Ovary (tissue), 10 donors: ENCODE measurements around the gene FAM171A1. TPM values are rescaled to one million over a fixed set of nuclear protein-coding genes. Genes with fewer than 3 reads are reported as not detected.

Source experiments
- DNase-seq, 5 donors: peaks; one replicate each; pipeline ENCODE4 v3.0.0-alpha.2; 2019 to 2020
- H3K27ac ChIP-seq, 2 donors: fragments of 200-600 bp; one replicate each; pipeline versions ENCODE4 v1.5.1 to v1.8.0; 2019 to 2022
- H3K27me3 ChIP-seq: fragments of 200-600 bp; one replicate; pipeline ENCODE4 v1.8.0; 2022
- H3K36me3 ChIP-seq: fragments of 200-600 bp; sonication (generic); one replicate; pipeline ENCODE4 v1.5.1; 2019
- H3K4me1 ChIP-seq: one replicate; pipeline ENCODE4 v1.8.1; 2013; ENCODE audit warnings: mild to moderate bottlenecking, moderate library complexity; ENCODE audit not compliant: insufficient read depth
- H3K4me3 ChIP-seq: fragments of 200-600 bp; sonication (generic); one replicate; pipeline ENCODE4 v1.5.1; 2017
- H3K9me3 ChIP-seq, 2 donors: fragments of 200-600 bp in 1 of 2; sonication (generic) in 1 of 2; one replicate each; pipeline versions ENCODE4 v1.5.1 to v1.8.1; 2013 to 2019; ENCODE audit warnings: mild to moderate bottlenecking in 1 of 2, moderate library complexity in 1 of 2
- CTCF ChIP-seq, 3 donors: fragments of 450-650 bp in 2 of 3; fragments of 200-600 bp in 1 of 3; IDR thresholded peaks; one replicate each; pipeline versions ENCODE4 v1.5.1 to v1.8.0; 2016 to 2022; ENCODE audit warnings: antibody characterized with exemption in 3 of 3, mild to moderate bottlenecking in 1 of 3
- EP300 ChIP-seq: sonication (generic); formaldehyde crosslinking; IDR thresholded peaks from one replicate; pipeline ENCODE4 v1.6.1; 2017; ENCODE audit warnings: antibody characterized with exemption
- POLR2A ChIP-seq: fragments of 450-650 bp; IDR thresholded peaks from one replicate; pipeline ENCODE4 v1.6.1; 2017; ENCODE audit warnings: antibody characterized with exemption, mild to moderate bottlenecking, moderate library complexity
- WGBS, 3 donors: extraction: QIAGEN DNeasy Blood & Tissue Kit in 1 of 3; methylation state at CpG; one replicate each; pipeline versions ENCODE4 v1.1.5 to v1.1.7; 2013 to 2017; 5-methylcytosine and 5-hydroxymethylcytosine counted together
- intact Hi-C, 4 donors: fragments of 100-400 bp; cut with DNase I; formaldehyde crosslinking; loops; one replicate each; pipeline versions ENCODE4 v1.11.0 to v1.15.1; 2022 to 2023
- long read RNA-seq, 3 donors: library from polyadenylated mRNA in 2 of 3; unstranded in 2 of 3; transcript quantifications; one replicate each; pipeline ENCODE4 v2.0.0 and lab custom pipeline, GENCODE V29; 2021 to 2026
- polyA plus RNA-seq, 2 donors: library from polyadenylated mRNA; stranded (reverse); fragments of 200-250 nt in 1 of 2; fragments of 350-450 nt in 1 of 2; fragmentation: Illumina TruSeq in 1 of 2; extraction: RNeasy Lipid Tissue Mini Kit (QIAGEN cat#74804) in 1 of 2; gene quantifications; one replicate each; pipeline ENCODE4 v1.2.3, GENCODE V29; 2013 to 2014
- total RNA-seq, 7 donors: library from RNA; depleted of rRNA in 2 of 7; stranded (reverse); fragments of >200 nt in 2 of 7; fragmentation: NEBNext Ultra II Directional in 3 of 7; extraction: Animal tissue kit (Norgen Biotek cat#: 25700) in 3 of 7; gene quantifications; one replicate each; pipeline versions ENCODE4 v1.1.0 to v1.2.4, GENCODE V29; 2016 to 2023
- donor health status: DM: no; HTN: no; CAD: no; lungs with moderate emphysema.
- donor health status: DM: no; HTN: no; CAD: no.
- donor health status: Bipolar disorder and iron deficiency.
- donor health status: DM: yes; HTN: yes; CAD: no.
- donor health status: DM: no; HTN: no; CAD: no.
- donor health status: DM: yes; HTN: yes; CAD: no.

FAM171A1 gene
- total RNA-seq (10 to 100 TPM in 6 of 7 donors, 1 to 10 TPM in 1; 9.1 to 29.1 (median 23.9) TPM), polyA plus RNA-seq (10 to 100 TPM; 18.8 to 23.7 TPM)
- long read RNA-seq, donor 1, transcript FAM171A1-201 (8 exons, 3,952 nt), result major isoform, 6 of 39 reads
- long read RNA-seq, donor 1, partial matches to known transcripts, result 5 of 39 reads
- long read RNA-seq, donor 1, other reads (novel, unspliced or antisense), result 28 of 39 reads
- long read RNA-seq, donor 2, partial matches to known transcripts, result 13 of 16 reads
- long read RNA-seq, donor 2, other reads (novel, unspliced or antisense), result 0 of 16 reads
- long read RNA-seq, donor 3, transcript FAM171A1-201 (8 exons, 3,952 nt), result major isoform, 35 of 94 reads
- long read RNA-seq, donor 3, partial matches to known transcripts, result 16 of 94 reads
- long read RNA-seq, donor 3, other reads (novel, unspliced or antisense), result 43 of 94 reads

GRCh38 chr10:15370856-15371701, at the start of gene FAM171A1:
Gene FAM171A1, minus strand, starts transcription at chr10:15371289. Its CDS starts 237 bp downstream, at chr10:15371052.
- DNase-seq, result peak; percentile 45 to 74 (median 68)
- Histone ChIP-seq H3K27me3 (no peaks in the 10 kb centered on the region), H3K4me1 (peaks cover 2% of the 10 kb centered on the region), H3K9me3 (no peaks in the 10 kb centered on the region), H3K36me3 (no peaks in the 10 kb centered on the region), H3K4me3 (peak within 1 kb of the TSS; percentile 60), H3K27ac (peak within 1 kb of the TSS; percentile 45 to 73)
- TF ChIP-seq CTCF (IDR thresholded peaks at IDR 0.05) (peak in 1 of 3 donors; percentile 30), POLR2A (no peak), EP300 (no peak)
- intact Hi-C loops, result loop anchor here in 3 of 4 donors (5.0 to 10.0 kb wide), 3 partner anchors 106 to 286 kb away; partner anchors contain the start of gene ACBD7 (in 1 of the 3)
- WGBS, 3 donors, result 3 to 17% (median 4%) methylated on average over 13 to 115 of the region's 115 CpGs

- H3K4me1 ChIP-seq, result no peaks in the 10 kb centered on the region
- intact Hi-C loops, result no loop called here
- no peaks in the 10 kb centered on the region for H3K27me3 ChIP-seq
- no peak overlapping the region for H3K27ac ChIP-seq
- WGBS, 3 donors, result 72 to 74% (median 73%) methylated on average over 4 of the region's 4 CpGs
- no peak for DNase-seq
- H3K36me3 ChIP-seq, result no peaks in the 10 kb centered on the region
- no peaks in the 10 kb centered on the region for H3K9me3 ChIP-seq
- no peak overlapping the region for H3K4me3 ChIP-seq
- TF ChIP-seq EP300 (no peak), POLR2A (no peak), CTCF (IDR thresholded peaks at IDR 0.05) (no peak)
Measured at GRCh38 chr10:15420858-15421257, 49.8 kb upstream of the FAM171A1 start.

- TF ChIP-seq CTCF (IDR thresholded peaks at IDR 0.05), result peak; percentile 28 to 44 (median 31)
- TF ChIP-seq POLR2A, result no peak
- H3K4me1 ChIP-seq, result no peaks in the 10 kb centered on the region
- WGBS, 3 donors, result 24 to 45% (median 42%) methylated on average over 3 of the region's 3 CpGs
Measured at GRCh38 chr10:15419279-15419874, 48.3 kb upstream of the FAM171A1 start.

GRCh38 chr10:15416034-15416433, 44.9 kb upstream of the FAM171A1 start:
- TF ChIP-seq CTCF (IDR thresholded peaks at IDR 0.05) (no peak), POLR2A (no peak), EP300 (no peak)
- H3K4me3 ChIP-seq, result no peak overlapping the region
- intact Hi-C loops, result no loop called here
- no peak overlapping the region for H3K27ac ChIP-seq
- H3K27me3 ChIP-seq, result no peaks in the 10 kb centered on the region
- WGBS, 3 donors, result 86 to 94% (median 91%) methylated on average over 1 of the region's 1 CpG
- DNase-seq, result no peak
- no peaks in the 10 kb centered on the region for H3K9me3 ChIP-seq
- no peaks in the 10 kb centered on the region for H3K4me1 ChIP-seq
- no peaks in the 10 kb centered on the region for H3K36me3 ChIP-seq

More at GRCh38 chr10:15419279-15419874, 48.3 kb upstream of the FAM171A1 start:
- Histone ChIP-seq H3K36me3 (no peaks in the 10 kb centered on the region), H3K9me3 (no peaks in the 10 kb centered on the region), H3K27me3 (no peaks in the 10 kb centered on the region), H3K27ac (no peak overlapping the region), H3K4me3 (no peak overlapping the region)
- intact Hi-C loops, result no loop called here
- DNase-seq, result peak in 1 of 5 donors; percentile 50
